Measurements from ENCODE around the gene LOXHD1.

DNA sequence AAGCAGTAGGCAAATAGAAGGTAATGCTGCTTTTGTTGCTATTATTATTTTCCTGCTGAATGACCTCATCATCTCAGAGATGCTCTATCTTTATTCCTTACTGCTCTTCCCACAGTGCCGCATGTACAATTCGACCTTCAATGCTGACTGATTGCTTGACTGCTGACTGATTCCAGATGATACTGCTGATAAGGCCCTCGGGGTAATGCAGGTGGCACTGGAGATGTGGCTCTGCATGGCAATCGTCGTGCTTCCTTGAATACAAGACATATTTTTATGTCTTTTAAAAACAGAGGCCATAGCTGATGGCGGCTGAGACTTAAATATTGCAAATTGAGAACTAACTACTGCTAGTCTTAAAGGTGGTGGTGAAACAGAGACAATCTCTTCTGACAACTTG is 146.6 kb downstream of the LOXHD1 start:
- TF ChIP-seq, protein P1, sequence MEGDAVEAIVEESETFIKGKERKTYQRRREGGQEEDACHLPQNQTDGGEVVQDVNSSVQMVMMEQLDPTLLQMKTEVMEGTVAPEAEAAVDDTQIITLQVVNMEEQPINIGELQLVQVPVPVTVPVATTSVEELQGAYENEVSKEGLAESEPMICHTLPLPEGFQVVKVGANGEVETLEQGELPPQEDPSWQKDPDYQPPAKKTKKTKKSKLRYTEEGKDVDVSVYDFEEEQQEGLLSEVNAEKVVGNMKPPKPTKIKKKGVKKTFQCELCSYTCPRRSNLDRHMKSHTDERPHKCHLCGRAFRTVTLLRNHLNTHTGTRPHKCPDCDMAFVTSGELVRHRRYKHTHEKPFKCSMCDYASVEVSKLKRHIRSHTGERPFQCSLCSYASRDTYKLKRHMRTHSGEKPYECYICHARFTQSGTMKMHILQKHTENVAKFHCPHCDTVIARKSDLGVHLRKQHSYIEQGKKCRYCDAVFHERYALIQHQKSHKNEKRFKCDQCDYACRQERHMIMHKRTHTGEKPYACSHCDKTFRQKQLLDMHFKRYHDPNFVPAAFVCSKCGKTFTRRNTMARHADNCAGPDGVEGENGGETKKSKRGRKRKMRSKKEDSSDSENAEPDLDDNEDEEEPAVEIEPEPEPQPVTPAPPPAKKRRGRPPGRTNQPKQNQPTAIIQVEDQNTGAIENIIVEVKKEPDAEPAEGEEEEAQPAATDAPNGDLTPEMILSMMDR (conservative IDR thresholded peaks at IDR 0.05; ENCODE audit: low read depth, low read length) = no peak
- no peak for TF ChIP-seq POLR2A (IDR thresholded peaks at IDR 0.05; ENCODE audit: low read depth, low read length)
- no peak for TF ChIP-seq FOS (IDR thresholded peaks at IDR 0.05; ENCODE audit: low read depth, low read length)
- no peak for TF ChIP-seq CEBPB (IDR thresholded peaks at IDR 0.05; ENCODE audit: low read depth, low read length)
- no peak for TF ChIP-seq MAFK (IDR thresholded peaks at IDR 0.05; ENCODE audit: low read depth, low read length)
- no peak for TF ChIP-seq RFX5 (IDR thresholded peaks at IDR 0.05; ENCODE audit: low read depth, low read length)
- no peak for TF ChIP-seq RAD21 (IDR thresholded peaks at IDR 0.05; ENCODE audit: low read length)
- no peak for TF ChIP-seq NFE2L2 (IDR thresholded peaks at IDR 0.05; ENCODE audit: low read depth, low read length)
- no peak for TF ChIP-seq MXI1 (IDR thresholded peaks at IDR 0.05; ENCODE audit: borderline replicate concordance, low read depth, low read length)
- no peak for TF ChIP-seq RCOR1 (IDR thresholded peaks at IDR 0.05; ENCODE audit: insufficient replicate concordance, low read length)
